ENCODE data around the gene AKAP6. TPM values are rescaled to one million over a fixed set of nuclear protein-coding genes. Genes with fewer than 3 reads are reported as not detected.

Gene AKAP6
- total RNA-seq, 1 experiment from 2014 or later = 2.3 TPM

GRCh38 chr14:32703183-32703621 lies 374.1 kb downstream of the AKAP6 start:
- no peaks in the 10 kb centered on the region for H4K20me1 ChIP-seq (ENCODE audit: insufficient read depth, low read depth, low read length)
- H3K79me2 ChIP-seq (ENCODE audit: low read length) = no peaks in the 10 kb centered on the region
- no peak overlapping the region for H2AFZ ChIP-seq (ENCODE audit: low read length)
- H3K4me2 ChIP-seq (ENCODE audit: low read depth, low read length, poor library complexity, severe bottlenecking) = no peak overlapping the region
- no peak overlapping the region for H3K4me3 ChIP-seq (ENCODE audit: low read length)
- H3K9me2 ChIP-seq (replicated peaks; ENCODE audit: insufficient read depth, low read length) = no peaks in the 10 kb centered on the region
- no peaks in the 10 kb centered on the region for H3K36me3 ChIP-seq (ENCODE audit: insufficient read depth, low read length)
- no peaks in the 10 kb centered on the region for H3K4me1 ChIP-seq (ENCODE audit: low read length)
- no peak overlapping the region for H3K27ac ChIP-seq (ENCODE audit: low read length)
- DNase-seq = no peak
- no peaks in the 10 kb centered on the region for H3K9me3 ChIP-seq (ENCODE audit: low read length)
- no peaks in the 10 kb centered on the region for H3K27me3 ChIP-seq (ENCODE audit: low read length)
- no peak overlapping the region for H3K9ac ChIP-seq (ENCODE audit: low read length)

GRCh38 chr14:32706721-32707519 lies 377.8 kb downstream of the AKAP6 start:
- Histone ChIP-seq H2AFZ (ENCODE audit: low read length) (no peak overlapping the region), H3K27me3 (ENCODE audit: low read length) (no peaks in the 10 kb centered on the region), H3K4me1 (ENCODE audit: low read length) (no peaks in the 10 kb centered on the region), H3K9ac (ENCODE audit: low read length) (no peak overlapping the region), H3K79me2 (ENCODE audit: low read length) (no peaks in the 10 kb centered on the region), H3K9me3 (ENCODE audit: low read length) (no peaks in the 10 kb centered on the region), H3K4me3 (ENCODE audit: low read length) (no peak overlapping the region), H3K4me2 (ENCODE audit: low read depth, low read length, poor library complexity, severe bottlenecking) (no peak overlapping the region), H3K36me3 (ENCODE audit: insufficient read depth, low read length) (no peaks in the 10 kb centered on the region), H3K9me2 (replicated peaks; ENCODE audit: insufficient read depth, low read length) (no peaks in the 10 kb centered on the region), H3K27ac (ENCODE audit: low read length) (no peak overlapping the region), H4K20me1 (ENCODE audit: insufficient read depth, low read depth, low read length) (no peaks in the 10 kb centered on the region; the same call in 1 of the 2 replicates)
- DNase-seq = no peak

DNA sequence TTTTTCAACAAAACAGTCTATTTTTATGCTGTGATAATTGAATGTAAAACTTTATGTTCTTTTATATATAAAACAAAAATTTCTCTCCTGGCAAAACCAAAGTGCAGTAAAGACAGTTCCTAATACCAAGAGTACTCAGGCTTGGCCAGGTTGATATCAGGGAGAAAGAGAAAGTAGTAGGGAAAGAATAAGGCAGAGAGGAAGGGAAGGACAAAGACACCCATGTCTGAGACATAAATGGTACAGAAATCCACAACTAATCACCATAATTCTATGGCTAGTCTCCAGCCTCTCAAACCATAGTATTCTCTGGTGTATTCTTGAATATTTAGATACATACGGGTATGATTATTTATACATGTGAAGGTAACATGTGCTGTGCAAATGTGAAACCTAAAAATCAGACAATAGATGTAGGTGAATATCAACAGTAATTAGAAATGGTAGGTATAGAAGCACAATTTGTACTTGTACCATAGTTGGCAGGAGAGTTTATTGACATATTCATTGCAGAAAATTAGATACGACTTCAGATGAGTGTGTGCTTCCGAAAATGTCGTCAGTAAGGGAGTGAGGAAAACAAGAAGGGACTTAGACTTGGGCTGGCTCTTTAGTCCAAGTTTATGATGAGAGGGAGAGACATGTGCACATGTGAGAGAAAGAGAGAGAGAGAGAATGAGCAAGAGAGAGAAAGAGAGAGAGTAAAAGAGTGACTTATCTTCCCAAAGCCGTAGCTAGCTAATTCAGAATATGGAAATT lies 378.8 kb downstream of the AKAP6 start:
- no peak overlapping the region for H3K27ac ChIP-seq (ENCODE audit: low read length)
- H3K27me3 ChIP-seq (ENCODE audit: low read length) = no peaks in the 10 kb centered on the region
- H3K79me2 ChIP-seq (ENCODE audit: low read length) = no peaks in the 10 kb centered on the region
- no peaks in the 10 kb centered on the region for H3K9me2 ChIP-seq (replicated peaks; ENCODE audit: insufficient read depth, low read length)
- H3K9me3 ChIP-seq (ENCODE audit: low read length) = no peaks in the 10 kb centered on the region
- H3K9ac ChIP-seq (ENCODE audit: low read length) = no peak overlapping the region
- H3K4me3 ChIP-seq (ENCODE audit: low read length) = no peak overlapping the region
- H3K4me2 ChIP-seq (ENCODE audit: low read depth, low read length, poor library complexity, severe bottlenecking) = no peak overlapping the region
- H3K36me3 ChIP-seq (ENCODE audit: insufficient read depth, low read length) = no peaks in the 10 kb centered on the region
- no peak overlapping the region for H2AFZ ChIP-seq (ENCODE audit: low read length)
- H3K4me1 ChIP-seq (ENCODE audit: low read length) = no peaks in the 10 kb centered on the region
- DNase-seq = no peak
- no peaks in the 10 kb centered on the region; the same call in 1 of the 2 replicates for H4K20me1 ChIP-seq (ENCODE audit: insufficient read depth, low read depth, low read length)

GRCh38 chr14:32709027-32709426 lies 379.9 kb downstream of the AKAP6 start:
- no peaks in the 10 kb centered on the region for H3K9me2 ChIP-seq (replicated peaks; ENCODE audit: insufficient read depth, low read length)
- H3K9me3 ChIP-seq (ENCODE audit: low read length) = no peaks in the 10 kb centered on the region
- no peaks in the 10 kb centered on the region for H3K79me2 ChIP-seq (ENCODE audit: low read length)
- no peaks in the 10 kb centered on the region; the same call in 1 of the 2 replicates for H4K20me1 ChIP-seq (ENCODE audit: insufficient read depth, low read depth, low read length)
- H3K27me3 ChIP-seq (ENCODE audit: low read length) = no peaks in the 10 kb centered on the region
- H2AFZ ChIP-seq (ENCODE audit: low read length) = no peak overlapping the region
- DNase-seq = no peak
- no peak overlapping the region for H3K27ac ChIP-seq (ENCODE audit: low read length)
- H3K4me3 ChIP-seq (ENCODE audit: low read length) = no peak overlapping the region
- no peaks in the 10 kb centered on the region for H3K4me1 ChIP-seq (ENCODE audit: low read length)
- no peak overlapping the region for H3K9ac ChIP-seq (ENCODE audit: low read length)
- H3K4me2 ChIP-seq (ENCODE audit: low read depth, low read length, poor library complexity, severe bottlenecking) = no peak overlapping the region
- no peaks in the 10 kb centered on the region for H3K36me3 ChIP-seq (ENCODE audit: insufficient read depth, low read length)

GRCh38 chr14:32710231-32710671 lies 381.2 kb downstream of the AKAP6 start:
- H3K4me3 ChIP-seq (ENCODE audit: low read length) = no peak overlapping the region

GRCh38 chr14:32710731-32711680 lies 381.9 kb downstream of the AKAP6 start:
- H3K9ac ChIP-seq (ENCODE audit: low read length) = no peak overlapping the region
- H3K79me2 ChIP-seq (ENCODE audit: low read length) = no peaks in the 10 kb centered on the region
- H3K4me1 ChIP-seq (ENCODE audit: low read length) = no peaks in the 10 kb centered on the region
- no peaks in the 10 kb centered on the region for H3K9me3 ChIP-seq (ENCODE audit: low read length)
- H3K27me3 ChIP-seq (ENCODE audit: low read length) = no peaks in the 10 kb centered on the region
- H3K4me3 ChIP-seq (ENCODE audit: low read length) = no peak overlapping the region
- no peaks in the 10 kb centered on the region for H3K36me3 ChIP-seq (ENCODE audit: insufficient read depth, low read length)
- H4K20me1 ChIP-seq (ENCODE audit: insufficient read depth, low read depth, low read length) = no peaks in the 10 kb centered on the region; the same call in 1 of the 2 replicates
- no peak overlapping the region for H3K27ac ChIP-seq (ENCODE audit: low read length)
- peak; percentile 86 for DNase-seq
- H2AFZ ChIP-seq (ENCODE audit: low read length) = no peak overlapping the region
- no peak overlapping the region for H3K4me2 ChIP-seq (ENCODE audit: low read depth, low read length, poor library complexity, severe bottlenecking)
- no peaks in the 10 kb centered on the region for H3K9me2 ChIP-seq (replicated peaks; ENCODE audit: insufficient read depth, low read length)

More at GRCh38 chr14:32710231-32710671, 381.2 kb downstream of the AKAP6 start:
- H3K9me3 ChIP-seq (ENCODE audit: low read length) = no peaks in the 10 kb centered on the region
- H3K27ac ChIP-seq (ENCODE audit: low read length) = no peak overlapping the region
- H2AFZ ChIP-seq (ENCODE audit: low read length) = no peak overlapping the region
- no peak overlapping the region for H3K9ac ChIP-seq (ENCODE audit: low read length)
- H3K4me1 ChIP-seq (ENCODE audit: low read length) = no peaks in the 10 kb centered on the region
- no peaks in the 10 kb centered on the region for H3K36me3 ChIP-seq (ENCODE audit: insufficient read depth, low read length)
- no peaks in the 10 kb centered on the region for H3K9me2 ChIP-seq (replicated peaks; ENCODE audit: insufficient read depth, low read length)
- H3K4me2 ChIP-seq (ENCODE audit: low read depth, low read length, poor library complexity, severe bottlenecking) = no peak overlapping the region
- no peaks in the 10 kb centered on the region for H3K27me3 ChIP-seq (ENCODE audit: low read length)
- H3K79me2 ChIP-seq (ENCODE audit: low read length) = no peaks in the 10 kb centered on the region
- no peaks in the 10 kb centered on the region; the same call in 1 of the 2 replicates for H4K20me1 ChIP-seq (ENCODE audit: insufficient read depth, low read depth, low read length)
- DNase-seq = no peak

- no peaks in the 10 kb centered on the region for H3K9me3 ChIP-seq (ENCODE audit: low read length)
- H4K20me1 ChIP-seq (ENCODE audit: insufficient read depth, low read depth, low read length) = no peaks in the 10 kb centered on the region; the same call in 1 of the 2 replicates
- H3K27me3 ChIP-seq (ENCODE audit: low read length) = no peaks in the 10 kb centered on the region
- H3K4me1 ChIP-seq (ENCODE audit: low read length) = no peaks in the 10 kb centered on the region
- H3K4me2 ChIP-seq (ENCODE audit: low read depth, low read length, poor library complexity, severe bottlenecking) = no peak overlapping the region
- H3K9ac ChIP-seq (ENCODE audit: low read length) = no peak overlapping the region
- H3K9me2 ChIP-seq (replicated peaks; ENCODE audit: insufficient read depth, low read length) = no peaks in the 10 kb centered on the region
- H3K27ac ChIP-seq (ENCODE audit: low read length) = no peak overlapping the region
- H3K4me3 ChIP-seq (ENCODE audit: low read length) = no peak overlapping the region
- no peak overlapping the region for H2AFZ ChIP-seq (ENCODE audit: low read length)
- DNase-seq = no peak
- H3K79me2 ChIP-seq (ENCODE audit: low read length) = no peaks in the 10 kb centered on the region
- H3K36me3 ChIP-seq (ENCODE audit: insufficient read depth, low read length) = no peaks in the 10 kb centered on the region
Observed at GRCh38 chr14:32713856-32714255, 384.8 kb downstream of the AKAP6 start.

All from Karpas-422 (cell line).